GM19043 (cell line): ENCODE results near the gene ZAP70.
"Not testable (repeated sequence)": the region's sequence is repeated elsewhere in the genome, so short reads cannot be mapped to it uniquely, and the experiment has no call there.

Experiments used
- ATAC-seq: cut with Tn5 transposase; IDR thresholded peaks from one replicate; pipeline ENCODE4 v1.9.1; 2021; ENCODE audit warnings: low read depth; ENCODE audit not compliant: unreplicated experiment

The ZAP70 gene

GRCh38 chr2:97713296-97714083 is at the start of gene ZAP70:
ZAP70 (plus strand) TSS chr2:97713576; CDS start chr2:97724037, 10,461 bp downstream.
- no peak for ATAC-seq

GRCh38 chr2:97663626-97663961 is 49.8 kb upstream of the ZAP70 start:
- peak; percentile 28 for ATAC-seq

- ATAC-seq = peak; percentile 88
Observed at GRCh38 chr2:97663962-97664635, 49.3 kb upstream of the ZAP70 start, which contains the start of gene ACTR1B. ACTR1B (minus strand) TSS chr2:97664044; CDS start chr2:97663890, 154 bp downstream.

GRCh38 chr2:97664636-97664970 is 48.8 kb upstream of the ZAP70 start:
- no peak for ATAC-seq

- ATAC-seq = no peak
Observed at GRCh38 chr2:97669448-97669847, 43.9 kb upstream of the ZAP70 start, which contains the start of gene C2orf92. C2orf92 (plus strand) TSS chr2:97669713; CDS start chr2:97669789, 76 bp downstream.

GRCh38 chr2:97670471-97670870 is 42.9 kb upstream of the ZAP70 start:
- ATAC-seq = no peak

- ATAC-seq = no peak
Observed at GRCh38 chr2:97671526-97671925, 41.9 kb upstream of the ZAP70 start.

GRCh38 chr2:97672606-97673140 is 40.7 kb upstream of the ZAP70 start:
- ATAC-seq = not testable (repeated sequence)

- no peak for ATAC-seq
Observed at GRCh38 chr2:97673182-97673914, 40.0 kb upstream of the ZAP70 start.

GRCh38 chr2:97673915-97674283 is 39.5 kb upstream of the ZAP70 start:
- no peak for ATAC-seq

- ATAC-seq = no peak
Observed at GRCh38 chr2:97675430-97676113, 37.8 kb upstream of the ZAP70 start.

- ATAC-seq = no peak
Observed at GRCh38 chr2:97676620-97677019, 36.8 kb upstream of the ZAP70 start.

- no peak for ATAC-seq
Observed at GRCh38 chr2:97677480-97677879, 35.9 kb upstream of the ZAP70 start.

- no peak for ATAC-seq
Observed at GRCh38 chr2:97678298-97678697, 35.1 kb upstream of the ZAP70 start.

- ATAC-seq = not testable (repeated sequence)
Observed at GRCh38 chr2:97687235-97687634, 26.1 kb upstream of the ZAP70 start.

GRCh38 chr2:97688062-97688827 is 25.1 kb upstream of the ZAP70 start:
- ATAC-seq = no peak

GRCh38 chr2:97691166-97691565 is 22.2 kb upstream of the ZAP70 start:
- ATAC-seq = no peak

- no peak for ATAC-seq
Observed at GRCh38 chr2:97693476-97693875, 19.9 kb upstream of the ZAP70 start.

GRCh38 chr2:97695744-97696143 is 17.6 kb upstream of the ZAP70 start:
- ATAC-seq = no peak
